SH-SY5Y (cell line): ENCODE results near the gene SMARCAD1.

Source experiments
- GATA2 ChIP-seq: IDR thresholded peaks from 2 replicates; pipeline ENCODE4 v1.6.1; 2011; ENCODE audit warnings: mild to moderate bottlenecking, low read depth, low read length
- GATA3 ChIP-seq: IDR thresholded peaks from 2 replicates; pipeline ENCODE4 v1.6.1; 2011; ENCODE audit warnings: low read depth, mild to moderate bottlenecking, low read length, moderate library complexity

GRCh38 chr4:94232519-94232918 is 24.9 kb downstream of the SMARCAD1 start:
- TF ChIP-seq GATA2 (no peak), GATA3 (no peak)
